Fibroblast of peridontal ligament (primary cell): ENCODE measurements around the gene DOK5.

Experiments used
- DNase-seq: peaks from one replicate; pipeline ENCODE4 v3.0.0-alpha.2; 2010; ENCODE audit errors: extremely low read depth

Gene DOK5

GRCh38 chr20:54514028-54514607, 38.7 kb downstream of the DOK5 start:
- no peak for DNase-seq

GRCh38 chr20:54515793-54516628, 40.6 kb downstream of the DOK5 start:
- DNase-seq = peak; percentile 18

- DNase-seq = peak; percentile 22
Observed at GRCh38 chr20:54517241-54517975, 42.0 kb downstream of the DOK5 start.

- no peak for DNase-seq
Observed at GRCh38 chr20:54524849-54525248, 49.5 kb downstream of the DOK5 start.

- DNase-seq = peak; percentile 30
Observed at GRCh38 chr20:54525916-54526590, 50.7 kb downstream of the DOK5 start.

- no peak for DNase-seq
Observed at GRCh38 chr20:54526801-54527200, 51.4 kb downstream of the DOK5 start.

GRCh38 chr20:54532573-54532972, 57.2 kb downstream of the DOK5 start:
- DNase-seq = no peak

GRCh38 chr20:54534101-54534500, 58.7 kb downstream of the DOK5 start:
- DNase-seq = no peak

GRCh38 chr20:54535033-54535432, 59.6 kb downstream of the DOK5 start:
- peak; percentile 48 for DNase-seq

GRCh38 chr20:54535746-54536145, 60.4 kb downstream of the DOK5 start:
- peak; percentile 41 for DNase-seq

- no peak for DNase-seq
Observed at GRCh38 chr20:54539521-54540046, 64.2 kb downstream of the DOK5 start.

- no peak for DNase-seq
Observed at GRCh38 chr20:54543369-54543768, 68.0 kb downstream of the DOK5 start.

- DNase-seq = no peak
Observed at GRCh38 chr20:54545676-54546358, 70.4 kb downstream of the DOK5 start.

GRCh38 chr20:54548849-54549248, 73.5 kb downstream of the DOK5 start:
- no peak for DNase-seq

GRCh38 chr20:54549658-54550326, 74.4 kb downstream of the DOK5 start:
- no peak for DNase-seq

GRCh38 chr20:54550776-54551396, 75.5 kb downstream of the DOK5 start:
- DNase-seq = peak; percentile 15

- no peak for DNase-seq
Observed at GRCh38 chr20:54554006-54554405, 78.6 kb downstream of the DOK5 start.

- no peak for DNase-seq
Observed at GRCh38 chr20:54555150-54555549, 79.8 kb downstream of the DOK5 start.

- DNase-seq = no peak
Observed at GRCh38 chr20:54556406-54556805, 81.0 kb downstream of the DOK5 start.
